ENCODE data around the gene NIF3L1.

GRCh38 chr2:200860092-200860795 is 28.9 kb upstream of the NIF3L1 start:
- no peak for TF ChIP-seq EZH2 (IDR thresholded peaks at IDR 0.05; ENCODE audit: borderline replicate concordance, control insufficient read depth, low read depth, low read length)
- TF ChIP-seq E2F4 (IDR thresholded peaks at IDR 0.05; ENCODE audit: low read depth, low read length), result no peak
- no peak for TF ChIP-seq PBX3 (IDR thresholded peaks at IDR 0.05; ENCODE audit: insufficient replicate concordance, low read depth, low read length)
- TF ChIP-seq CTCF (IDR thresholded peaks at IDR 0.05 in 2 of 3, conservative IDR thresholded peaks at IDR 0.05 in 1 of 3; ENCODE audit: control insufficient read depth in 2 of 3, extremely low read depth in 1 of 3, insufficient read depth in 1 of 3, low read depth in 3 of 3, low read length in 3 of 3), result no peak
- no peak for TF ChIP-seq ZNF217 (IDR thresholded peaks at IDR 0.05)
- no peak for TF ChIP-seq PAX8 (IDR thresholded peaks at IDR 0.05)
- TF ChIP-seq NFXL1 (IDR thresholded peaks at IDR 0.05; ENCODE audit: borderline replicate concordance), result no peak
- no peak for TF ChIP-seq TCF12 (IDR thresholded peaks at IDR 0.05; ENCODE audit: low read depth, low read length)
- TF ChIP-seq ZBTB11 (CRISPR knock-in tag; IDR thresholded peaks at IDR 0.05), result no peak
- TF ChIP-seq POU2F2 (IDR thresholded peaks at IDR 0.05; ENCODE audit: borderline replicate concordance, low read depth, low read length), result no peak
- no peak for TF ChIP-seq MAX (IDR thresholded peaks at IDR 0.05; ENCODE audit: low read depth, low read length)
